NOMO-1 (cell line): Measurements from ENCODE around the gene SFMBT1.

Experiments
- DNase-seq, 2 experiments: peaks; one replicate each; lab custom pipeline; 2025; ENCODE audit not compliant: unreplicated experiment in 2 of 2; lab: John Stamatoyannopoulos, UW

Gene SFMBT1

GRCh38 chr3:53003320-53003719 lies 42.6 kb downstream of the SFMBT1 start:
- DNase-seq: no peak

- no peak for DNase-seq
Observed at GRCh38 chr3:52998771-52999513, 46.9 kb downstream of the SFMBT1 start.

- no peak for DNase-seq
Observed at GRCh38 chr3:52990637-52991036, 55.2 kb downstream of the SFMBT1 start.

- DNase-seq: no peak
Observed at GRCh38 chr3:52986938-52987337, 58.9 kb downstream of the SFMBT1 start.

DNA sequence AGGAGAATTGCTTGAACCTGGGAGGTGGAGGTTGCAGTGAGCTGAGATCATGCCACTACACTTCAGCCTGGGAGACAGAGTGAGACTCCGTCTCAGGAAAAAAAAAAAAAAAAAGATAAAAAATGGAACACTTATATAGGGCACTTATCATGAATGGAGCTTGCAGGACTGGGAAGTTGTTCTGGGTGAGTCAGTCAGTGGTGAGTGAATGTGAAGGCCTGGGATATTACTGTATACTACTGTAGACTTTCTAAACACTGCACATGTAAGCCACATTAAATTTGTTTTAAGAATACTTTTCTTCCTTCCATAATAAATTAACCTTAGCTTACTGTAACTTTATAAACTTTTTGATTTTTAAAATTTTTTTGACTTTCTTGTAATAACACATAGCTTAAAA lies 59.8 kb downstream of the SFMBT1 start:
- DNase-seq: no peak

DNA sequence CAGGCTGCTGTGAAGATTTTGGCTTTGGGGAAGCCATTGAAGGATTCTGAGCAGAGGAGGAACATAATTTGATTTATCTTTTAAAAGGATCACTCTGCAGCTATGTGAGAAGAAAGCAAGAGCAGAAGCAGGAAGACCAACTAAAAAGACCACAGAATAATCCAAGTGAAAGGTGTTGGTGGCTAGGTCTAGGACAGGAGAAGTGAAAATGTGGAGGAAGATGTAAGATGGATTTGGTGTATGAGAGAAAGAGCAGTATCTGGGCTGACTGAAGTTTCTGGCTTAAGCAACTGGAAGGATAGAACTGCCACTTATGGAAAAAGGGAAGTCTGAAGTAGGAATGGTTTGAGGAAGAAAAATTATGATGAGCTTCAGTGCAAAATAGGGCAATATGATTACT lies 62.0 kb downstream of the SFMBT1 start:
- peak in 1 of 2 experiments; percentile 37 for DNase-seq

GRCh38 chr3:52983336-52983807 lies 62.5 kb downstream of the SFMBT1 start:
- peak; percentile 70 to 86 for DNase-seq

- no peak for DNase-seq
Observed at GRCh38 chr3:52982839-52983238, 63.0 kb downstream of the SFMBT1 start.

GRCh38 chr3:52979190-52979983 lies 66.5 kb downstream of the SFMBT1 start:
- no peak for DNase-seq

- no peak for DNase-seq
Observed at GRCh38 chr3:52978109-52978754, 67.6 kb downstream of the SFMBT1 start.

- DNase-seq: no peak
Observed at GRCh38 chr3:52973806-52974205, 72.1 kb downstream of the SFMBT1 start.

GRCh38 chr3:52971895-52972294 lies 74.0 kb downstream of the SFMBT1 start:
- DNase-seq: no peak

DNA sequence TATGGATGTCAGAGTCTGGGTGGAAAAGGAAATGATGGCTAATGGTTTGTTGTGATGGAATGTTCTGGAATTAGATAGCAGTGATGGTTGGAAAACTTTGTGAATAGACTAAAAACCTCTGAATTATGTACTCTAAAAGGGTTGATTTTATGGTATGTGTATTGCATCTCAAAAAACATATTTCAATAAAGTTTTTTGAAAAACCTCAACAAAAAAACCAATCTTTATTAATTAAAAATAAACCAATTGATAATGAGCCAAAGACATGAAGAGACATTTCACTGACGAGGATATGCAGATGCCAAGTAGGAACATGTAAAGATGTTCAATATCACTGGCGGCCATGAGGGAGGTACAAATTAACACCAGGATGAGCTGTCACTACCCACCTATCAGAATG lies 78.5 kb downstream of the SFMBT1 start:
- DNase-seq: no peak

GRCh38 chr3:52962160-52962559 lies 83.7 kb downstream of the SFMBT1 start:
- DNase-seq: no peak

DNA sequence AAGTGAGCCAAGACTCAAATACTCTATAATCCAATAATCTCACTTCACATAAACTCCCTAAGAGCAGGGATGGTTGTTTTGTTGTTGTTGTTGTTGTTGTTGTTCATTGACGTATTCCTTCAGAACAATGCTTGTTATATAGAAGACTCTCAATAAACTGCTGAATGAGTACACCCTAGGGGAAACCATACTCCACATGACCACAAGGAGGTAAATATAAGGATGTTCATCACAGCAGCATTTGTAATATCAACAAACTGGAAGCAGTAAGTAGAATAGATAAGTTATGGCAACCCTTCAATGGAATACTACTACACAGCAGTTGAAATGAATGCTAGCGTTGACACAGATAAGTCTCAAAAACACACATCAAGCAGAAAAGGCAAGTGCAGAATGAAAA lies 86.1 kb downstream of the SFMBT1 start:
- DNase-seq: no peak

DNA sequence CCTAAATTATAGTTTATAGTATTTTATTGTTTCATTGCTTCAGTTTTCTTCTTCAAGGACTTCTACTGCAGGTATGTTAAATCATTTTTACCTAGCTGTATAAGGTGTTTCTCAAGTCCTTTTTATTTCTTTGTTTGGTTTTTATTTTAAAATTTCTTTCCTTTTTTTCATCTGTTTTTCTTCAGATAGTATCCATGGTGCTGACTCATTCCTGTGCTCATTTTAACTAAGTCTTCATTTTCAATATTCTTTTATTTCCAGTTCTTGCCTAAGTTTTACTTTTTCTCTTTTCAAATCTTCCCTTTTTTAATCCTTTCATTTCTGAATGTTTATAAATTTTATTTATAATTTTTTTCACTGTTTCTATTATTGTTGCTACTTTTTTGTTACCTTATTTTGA lies 106.3 kb downstream of the SFMBT1 start:
- DNase-seq: no peak

GRCh38 chr3:52934630-52935530 lies 111.0 kb downstream of the SFMBT1 start:
- DNase-seq: peak; percentile 7 to 44

DNA sequence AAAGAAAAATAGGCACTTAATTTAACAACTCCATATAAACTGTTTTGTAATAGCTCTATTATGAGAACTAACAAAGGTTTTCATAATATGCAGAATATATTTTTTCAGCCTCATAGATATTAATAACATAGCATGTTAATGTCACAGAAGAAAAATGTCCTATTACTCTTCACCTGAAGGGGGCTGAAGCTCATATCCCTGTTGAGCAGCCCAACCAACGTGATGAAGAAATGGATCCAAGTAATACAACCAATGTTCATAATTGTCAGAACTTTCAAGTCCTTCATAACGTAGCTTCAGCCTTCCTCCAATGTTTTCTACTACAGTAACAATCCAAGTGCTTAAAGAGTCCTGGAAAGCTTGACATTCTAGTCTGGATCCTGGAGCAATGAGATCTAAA lies 114.0 kb downstream of the SFMBT1 start:
- no peak for DNase-seq

DNA sequence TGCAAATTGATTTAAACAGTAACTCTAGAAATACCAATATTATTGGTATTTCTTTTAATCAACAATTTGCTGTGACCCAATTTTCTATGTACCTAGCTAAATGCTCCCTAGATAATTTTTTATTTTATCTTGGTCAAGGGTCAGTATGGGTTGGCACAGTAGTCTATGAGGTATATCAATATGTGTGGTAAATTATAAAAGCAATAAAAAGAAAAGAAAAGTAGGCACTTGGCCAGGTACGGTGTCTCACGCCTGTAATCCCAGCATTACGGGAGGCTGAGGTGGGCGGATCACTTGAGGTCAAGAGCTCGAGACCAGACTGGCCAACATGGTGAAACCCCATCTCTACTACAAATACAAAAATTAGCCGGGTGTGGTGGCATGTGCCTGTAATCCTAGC lies 114.5 kb downstream of the SFMBT1 start:
- no peak for DNase-seq

- peak; percentile 3 to 47 for DNase-seq
Observed at GRCh38 chr3:52930748-52931147, 115.1 kb downstream of the SFMBT1 start.

DNA sequence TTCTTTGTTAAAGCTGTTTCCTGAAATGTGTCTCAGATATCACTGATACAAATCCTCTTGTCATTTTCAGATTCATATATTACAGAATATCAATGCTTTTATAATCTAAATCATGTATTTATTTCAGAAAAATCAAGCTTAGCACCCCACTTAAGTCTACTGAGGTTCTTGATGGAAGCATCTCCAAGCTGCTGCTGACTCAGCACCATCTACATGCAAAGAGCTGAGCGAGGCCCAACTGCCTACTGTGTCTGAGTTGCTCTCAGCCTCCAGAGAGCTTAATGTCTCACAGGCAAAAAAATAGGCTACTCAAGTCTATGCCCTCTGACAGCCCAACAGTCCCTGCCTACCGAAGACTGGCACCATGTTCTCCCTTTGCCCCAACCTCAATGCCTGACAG lies 119.3 kb downstream of the SFMBT1 start:
- no peak for DNase-seq
